D721Med (cell line): ENCODE measurements around the gene ISG20.
A peak's percentile ranks its signal among the peaks of the same experiment; 100 is the strongest.

Experiments used
- DNase-seq: peaks from one replicate; pipeline ENCODE4 v3.0.0; 2011; ENCODE audit warnings: low spot score; ENCODE audit not compliant: insufficient read length
- FAIRE-seq: peaks from 2 replicates; lab custom pipeline; 2011; peaks lifted over from hg19 to GRCh38; lab: Jason Lieb, UNC
- TF ChIP-seq, protein P1 (sequence below): IDR thresholded peaks from 2 replicates; pipeline ENCODE4 v1.5.1; 2012; ENCODE audit warnings: mild to moderate bottlenecking, control low read depth; ENCODE audit not compliant: insufficient read depth; ENCODE audit errors: missing control alignments

The ISG20 gene

DNA sequence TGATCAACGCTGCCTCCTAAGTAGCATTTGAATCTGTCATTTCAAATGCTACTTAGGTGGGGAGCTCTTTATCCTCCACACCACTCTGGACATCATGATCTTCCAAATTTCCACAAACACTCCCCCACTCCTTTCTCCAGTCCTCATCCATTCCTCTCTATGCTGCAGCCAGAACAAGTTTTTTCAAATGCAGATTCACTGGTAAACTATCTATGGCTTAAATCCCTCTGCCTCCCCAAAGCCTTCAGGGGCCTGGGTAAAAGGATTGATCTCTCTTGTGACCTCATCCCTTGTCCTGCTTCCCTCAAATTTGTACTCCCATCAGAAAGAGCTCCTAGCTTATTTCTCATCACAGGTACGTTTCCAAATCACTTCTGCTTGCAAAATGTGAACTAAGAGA is 19.0 kb upstream of the ISG20 start:
- FAIRE-seq: no peak
- DNase-seq: no peak
- TF ChIP-seq, protein P1, sequence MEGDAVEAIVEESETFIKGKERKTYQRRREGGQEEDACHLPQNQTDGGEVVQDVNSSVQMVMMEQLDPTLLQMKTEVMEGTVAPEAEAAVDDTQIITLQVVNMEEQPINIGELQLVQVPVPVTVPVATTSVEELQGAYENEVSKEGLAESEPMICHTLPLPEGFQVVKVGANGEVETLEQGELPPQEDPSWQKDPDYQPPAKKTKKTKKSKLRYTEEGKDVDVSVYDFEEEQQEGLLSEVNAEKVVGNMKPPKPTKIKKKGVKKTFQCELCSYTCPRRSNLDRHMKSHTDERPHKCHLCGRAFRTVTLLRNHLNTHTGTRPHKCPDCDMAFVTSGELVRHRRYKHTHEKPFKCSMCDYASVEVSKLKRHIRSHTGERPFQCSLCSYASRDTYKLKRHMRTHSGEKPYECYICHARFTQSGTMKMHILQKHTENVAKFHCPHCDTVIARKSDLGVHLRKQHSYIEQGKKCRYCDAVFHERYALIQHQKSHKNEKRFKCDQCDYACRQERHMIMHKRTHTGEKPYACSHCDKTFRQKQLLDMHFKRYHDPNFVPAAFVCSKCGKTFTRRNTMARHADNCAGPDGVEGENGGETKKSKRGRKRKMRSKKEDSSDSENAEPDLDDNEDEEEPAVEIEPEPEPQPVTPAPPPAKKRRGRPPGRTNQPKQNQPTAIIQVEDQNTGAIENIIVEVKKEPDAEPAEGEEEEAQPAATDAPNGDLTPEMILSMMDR: no peak

DNA sequence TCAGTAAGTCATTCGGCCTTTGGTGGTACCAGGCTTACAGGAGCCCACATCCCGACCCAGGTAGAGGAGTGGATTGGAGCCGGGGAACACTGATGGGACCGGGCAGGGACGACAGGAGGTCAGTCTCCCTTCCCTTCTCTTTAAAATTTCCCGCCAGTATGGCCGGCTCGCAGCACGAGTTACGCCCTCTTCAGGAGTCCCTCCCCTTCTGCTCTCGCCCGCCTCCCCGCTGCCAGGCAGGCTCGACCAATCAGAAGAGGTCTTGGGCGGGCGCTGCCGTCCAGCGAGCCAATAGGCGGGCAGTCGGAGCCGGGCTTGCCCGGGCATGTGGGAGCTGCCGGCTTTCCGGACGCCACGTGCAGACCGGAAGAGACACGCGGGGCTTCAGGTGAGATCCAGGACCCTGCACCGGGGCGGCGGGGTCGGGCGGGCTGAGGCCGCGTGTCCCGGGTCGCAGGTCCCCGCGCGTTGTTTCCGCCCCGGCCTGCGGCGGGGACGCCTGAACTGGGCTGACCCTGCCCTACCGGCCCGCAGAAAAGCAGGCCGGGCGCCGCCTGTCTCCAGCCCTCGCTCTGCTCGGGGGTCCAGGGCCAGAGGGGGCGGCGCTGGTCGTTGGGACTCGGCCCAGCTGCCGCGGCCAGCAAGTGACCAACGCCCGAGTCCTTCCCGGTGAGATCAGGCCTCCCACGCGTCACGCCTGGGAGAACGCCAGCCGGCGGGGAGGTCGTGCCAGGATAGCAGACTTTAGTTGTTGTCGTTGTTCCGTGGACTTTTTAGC is 17.6 kb upstream of the ISG20 start, which contains the start of gene AEN:
Gene AEN, plus strand, starts transcription at position 346 of the 778 bp plus-strand sequence. CDS start 4,870 bp downstream, outside the sequence.
- DNase-seq (peak; percentile 80), FAIRE-seq (no peak)
- TF ChIP-seq, protein P1: no peak

DNA sequence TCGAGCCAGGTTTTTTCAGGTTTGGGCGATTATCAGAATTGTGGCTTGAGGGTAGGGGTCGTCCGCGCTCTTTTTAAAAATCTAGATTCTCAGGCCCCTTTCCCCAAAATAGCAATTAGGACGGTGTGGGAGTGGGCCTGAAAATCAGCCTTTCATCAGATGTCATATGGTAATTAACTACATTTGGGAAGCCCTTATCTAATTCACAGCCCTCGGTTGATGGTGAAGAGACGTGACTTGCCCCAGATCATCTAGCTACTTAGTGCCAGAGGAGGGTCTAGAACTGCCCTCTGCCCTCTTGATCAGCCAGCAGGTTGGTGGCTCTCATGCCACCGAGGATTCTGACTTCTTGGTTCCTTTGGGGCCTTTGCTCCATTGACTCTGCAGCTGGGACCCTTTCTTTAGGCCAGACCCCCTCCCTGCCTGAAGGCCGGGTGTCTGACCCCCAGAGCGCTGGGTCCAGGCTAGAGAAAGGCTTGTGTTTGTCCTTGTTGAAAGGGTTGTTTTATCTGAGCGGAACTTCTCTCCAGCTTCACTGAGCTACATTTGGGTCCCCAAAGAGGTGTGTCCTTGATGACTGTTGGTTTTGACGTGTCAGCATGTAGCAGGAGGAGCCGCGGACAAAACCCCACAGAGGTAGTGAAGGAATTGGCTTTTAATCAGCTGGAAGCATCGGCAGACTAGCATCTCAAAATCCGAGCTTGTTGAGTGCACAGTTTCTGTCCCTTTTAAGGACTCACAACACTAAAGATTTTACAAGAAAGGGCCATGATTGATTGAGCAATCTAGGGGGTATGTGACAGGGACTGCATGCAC is 16.8 kb upstream of the ISG20 start:
- DNase-seq (no peak), FAIRE-seq (no peak)
- TF ChIP-seq, protein P1: no peak

DNA sequence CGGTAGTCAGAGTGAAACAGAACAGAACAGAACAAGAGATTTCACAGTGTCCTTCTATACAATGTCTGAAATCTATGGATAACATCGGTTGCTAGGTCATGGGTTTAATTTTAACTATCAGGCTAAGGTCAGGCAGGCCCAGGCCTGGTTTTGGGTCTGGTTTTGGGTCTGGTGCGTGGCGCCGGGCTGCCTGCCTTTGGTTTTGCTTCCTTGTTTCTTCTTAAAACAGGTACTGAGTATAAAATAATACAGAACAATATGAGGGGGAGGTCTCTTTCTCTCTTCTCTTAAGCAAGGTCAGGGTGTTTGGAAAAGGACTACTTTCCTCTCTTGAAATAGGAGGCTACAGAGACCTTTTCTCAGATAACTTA is 16.2 kb upstream of the ISG20 start:
- no peak for FAIRE-seq
- DNase-seq: no peak
- TF ChIP-seq, protein P1: no peak

DNA sequence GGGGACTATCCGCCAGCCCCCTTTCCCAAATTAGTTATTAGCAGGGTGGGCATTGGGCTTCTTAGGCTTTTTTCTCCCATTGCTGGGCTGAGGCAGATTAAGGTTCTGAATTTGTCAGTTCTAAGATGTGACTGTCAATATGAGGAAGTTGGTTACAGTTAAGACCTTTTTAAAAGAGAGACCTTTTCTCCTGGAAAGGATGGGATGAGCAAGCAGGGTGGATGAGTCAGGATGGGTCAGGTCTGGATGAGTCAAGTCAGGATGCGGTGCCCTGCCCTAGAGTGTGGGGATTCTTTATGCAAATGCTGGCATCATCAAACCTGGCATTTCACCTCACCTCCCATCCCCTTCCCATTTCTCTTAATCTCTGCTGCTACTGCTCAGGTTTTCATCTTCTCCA is 15.8 kb upstream of the ISG20 start:
- DNase-seq (no peak), FAIRE-seq (no peak)
- TF ChIP-seq, protein P1: no peak

DNA sequence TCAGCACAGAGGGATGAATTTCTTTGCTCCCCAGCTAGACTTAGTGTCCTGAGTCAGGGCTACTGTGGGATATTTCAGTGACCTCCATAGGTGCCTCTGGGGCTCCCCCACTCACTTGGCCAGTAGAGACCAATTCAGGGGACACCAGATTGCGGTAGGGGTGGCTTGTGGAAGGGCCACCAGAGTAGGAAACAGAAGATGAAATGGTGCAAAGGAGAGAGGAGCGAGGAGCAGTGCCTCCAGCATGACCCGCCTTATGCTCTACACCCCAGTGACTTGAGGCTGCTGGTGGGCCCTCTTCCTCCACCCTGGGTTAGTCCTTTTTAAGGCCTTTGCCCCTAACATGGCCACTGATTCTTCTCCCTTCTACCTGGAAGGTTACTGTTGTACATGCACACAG is 15.2 kb upstream of the ISG20 start:
- TF ChIP-seq, protein P1: no peak
- no peak for DNase-seq
- no peak for FAIRE-seq
